ENCODE results near the gene EFNA2.

DNA sequence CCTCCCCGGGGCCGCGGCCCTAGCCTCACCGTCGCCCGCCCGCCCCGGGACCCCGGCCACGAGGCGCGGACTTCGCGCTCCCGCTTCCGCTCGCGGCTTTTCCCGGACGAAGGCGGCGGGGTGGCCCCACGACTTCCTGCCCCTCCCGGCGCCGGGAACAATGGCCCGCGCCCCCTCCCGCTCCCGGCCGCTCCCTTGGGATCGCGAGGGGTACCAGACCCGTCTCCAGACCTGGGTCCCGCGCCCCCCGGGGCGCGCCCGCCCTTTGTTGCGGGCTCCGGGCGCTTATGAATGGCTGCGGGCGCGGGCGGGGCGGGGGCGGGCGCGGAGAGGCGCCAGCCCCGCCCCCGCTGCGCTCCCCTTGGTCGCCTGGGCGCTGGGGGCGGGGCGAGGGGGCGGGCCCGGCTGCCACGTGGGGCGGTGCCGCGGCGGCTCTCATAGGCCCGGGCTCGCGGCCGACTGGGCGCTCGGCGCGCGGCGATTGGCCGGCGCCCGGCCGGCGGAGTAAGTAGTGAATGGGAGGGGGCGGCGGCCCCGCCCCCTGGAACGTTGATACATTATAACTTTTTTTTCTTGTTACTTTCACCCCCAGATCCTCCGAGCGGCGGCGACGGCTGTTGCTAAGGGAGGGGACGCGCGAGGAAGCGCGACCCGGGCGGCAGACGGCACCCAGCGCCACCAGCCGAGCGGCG lies 36.2 kb upstream of the EFNA2 start:
- TF ChIP-seq, protein P1, sequence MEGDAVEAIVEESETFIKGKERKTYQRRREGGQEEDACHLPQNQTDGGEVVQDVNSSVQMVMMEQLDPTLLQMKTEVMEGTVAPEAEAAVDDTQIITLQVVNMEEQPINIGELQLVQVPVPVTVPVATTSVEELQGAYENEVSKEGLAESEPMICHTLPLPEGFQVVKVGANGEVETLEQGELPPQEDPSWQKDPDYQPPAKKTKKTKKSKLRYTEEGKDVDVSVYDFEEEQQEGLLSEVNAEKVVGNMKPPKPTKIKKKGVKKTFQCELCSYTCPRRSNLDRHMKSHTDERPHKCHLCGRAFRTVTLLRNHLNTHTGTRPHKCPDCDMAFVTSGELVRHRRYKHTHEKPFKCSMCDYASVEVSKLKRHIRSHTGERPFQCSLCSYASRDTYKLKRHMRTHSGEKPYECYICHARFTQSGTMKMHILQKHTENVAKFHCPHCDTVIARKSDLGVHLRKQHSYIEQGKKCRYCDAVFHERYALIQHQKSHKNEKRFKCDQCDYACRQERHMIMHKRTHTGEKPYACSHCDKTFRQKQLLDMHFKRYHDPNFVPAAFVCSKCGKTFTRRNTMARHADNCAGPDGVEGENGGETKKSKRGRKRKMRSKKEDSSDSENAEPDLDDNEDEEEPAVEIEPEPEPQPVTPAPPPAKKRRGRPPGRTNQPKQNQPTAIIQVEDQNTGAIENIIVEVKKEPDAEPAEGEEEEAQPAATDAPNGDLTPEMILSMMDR (IDR thresholded peaks at IDR 0.05): peak in 1 of 4 experiments; percentile 22
- peak; percentile 84 to 88 for TF ChIP-seq POLR2A (IDR thresholded peaks at IDR 0.05)

All from uterus (tissue), 2 donors.